ENCODE measurements around the gene RMRP. TPM values are rescaled to one million over a fixed set of nuclear protein-coding genes. Genes with fewer than 3 reads are reported as not detected.

RMRP gene
- total and polyA plus RNA-seq, 2 experiments from 2014 or later = 20,944 TPM; not detected in 1

- in situ Hi-C loops (cut with MboI) = no loop called here
- 97 to 100% methylated on average over 2 of the region's 2 CpGs for WGBS, 2 experiments (ENCODE audit: low coverage in 1 of 2, low lambda C conversion rate in 2 of 2, missing lambda C conversion rate in 2 of 2)
- peak overlapping the region; percentile 77; the same call in 1 of the 2 replicates for H3K27ac ChIP-seq
Measured at GRCh38 chr9:35653611-35654010, 4.2 kb downstream of the RMRP start.

GRCh38 chr9:35652829-35653209 is 5.0 kb downstream of the RMRP start:
- Histone ChIP-seq H3K79me2 (ENCODE audit: insufficient read depth) (no peaks in the 10 kb centered on the region), H3K27me3 (replicated peaks; ENCODE audit: insufficient read depth) (no peaks in the 10 kb centered on the region), H3K9me2 (ENCODE audit: insufficient read depth) (no peaks in the 10 kb centered on the region), H3F3A (ENCODE audit: insufficient read depth) (peaks cover 19% of the 10 kb centered on the region), H2AFZ (peak overlapping the region; percentile 27; the same call in 1 of the 2 replicates), H3K4me1 (ENCODE audit: insufficient read depth) (peaks cover 41% of the 10 kb centered on the region), H3K36me3 (ENCODE audit: low read depth) (no peaks in the 10 kb centered on the region), H3K4me3 (no peak overlapping the region), H3K4me2 (ENCODE audit: unreplicated experiment) (no peak overlapping the region), H3K9me3 (ENCODE audit: low read depth) (no peaks in the 10 kb centered on the region), H3K9ac (peak overlapping the region; percentile 63), H3K27ac (peak overlapping the region; percentile 77), H4K20me1 (ENCODE audit: insufficient read depth) (no peaks in the 10 kb centered on the region)
- in situ Hi-C loops (cut with MboI) = no loop called here
- TF ChIP-seq EZH2phosphoT487 (IDR thresholded peaks at IDR 0.05; ENCODE audit: insufficient read depth, low read depth) (no peak), EZH2 (IDR thresholded peaks at IDR 0.05; ENCODE audit: insufficient read depth, poor library complexity, severe bottlenecking) (no peak)
- DNase-seq = peak; percentile 57
- WGBS, 2 experiments (ENCODE audit: low coverage in 1 of 2, low lambda C conversion rate in 2 of 2, missing lambda C conversion rate in 2 of 2) = 46 to 49% methylated on average over 8 of the region's 8 CpGs

More at GRCh38 chr9:35653611-35654010, 4.2 kb downstream of the RMRP start:
- Histone ChIP-seq H3K9me2 (ENCODE audit: insufficient read depth) (no peaks in the 10 kb centered on the region), H3F3A (ENCODE audit: insufficient read depth) (peaks cover 13% of the 10 kb centered on the region), H3K4me3 (no peak overlapping the region), H3K4me2 (ENCODE audit: unreplicated experiment) (no peak overlapping the region), H3K27me3 (replicated peaks; ENCODE audit: insufficient read depth) (no peaks in the 10 kb centered on the region), H3K36me3 (ENCODE audit: low read depth) (no peaks in the 10 kb centered on the region), H3K9ac (no peak overlapping the region), H3K9me3 (ENCODE audit: low read depth) (no peaks in the 10 kb centered on the region), H2AFZ (no peak overlapping the region), H3K79me2 (ENCODE audit: insufficient read depth) (no peaks in the 10 kb centered on the region), H4K20me1 (ENCODE audit: insufficient read depth) (no peaks in the 10 kb centered on the region), H3K4me1 (ENCODE audit: insufficient read depth) (peaks cover 36% of the 10 kb centered on the region)
- DNase-seq = no peak
- TF ChIP-seq EZH2 (IDR thresholded peaks at IDR 0.05; ENCODE audit: insufficient read depth, poor library complexity, severe bottlenecking) = no peak
- no peak for TF ChIP-seq EZH2phosphoT487 (IDR thresholded peaks at IDR 0.05; ENCODE audit: insufficient read depth, low read depth)

GRCh38 chr9:35651956-35652828 is 5.6 kb downstream of the RMRP start:
- Histone ChIP-seq H3K36me3 (ENCODE audit: low read depth) (no peaks in the 10 kb centered on the region), H3K27ac (peak overlapping the region; percentile 77), H3K9ac (peak overlapping the region; percentile 63), H3K4me1 (ENCODE audit: insufficient read depth) (peaks cover 40% of the 10 kb centered on the region), H3K4me3 (no peak overlapping the region), H3K4me2 (ENCODE audit: unreplicated experiment) (peak overlapping the region; percentile 1), H3K9me3 (ENCODE audit: low read depth) (no peaks in the 10 kb centered on the region), H3K27me3 (replicated peaks; ENCODE audit: insufficient read depth) (no peaks in the 10 kb centered on the region), H3K9me2 (ENCODE audit: insufficient read depth) (no peaks in the 10 kb centered on the region), H4K20me1 (ENCODE audit: insufficient read depth) (no peaks in the 10 kb centered on the region), H2AFZ (no peak overlapping the region), H3K79me2 (ENCODE audit: insufficient read depth) (no peaks in the 10 kb centered on the region), H3F3A (ENCODE audit: insufficient read depth) (peaks cover 22% of the 10 kb centered on the region)
- in situ Hi-C loops (cut with MboI) = no loop called here
- no peak for TF ChIP-seq EZH2 (IDR thresholded peaks at IDR 0.05; ENCODE audit: insufficient read depth, poor library complexity, severe bottlenecking)
- no peak for TF ChIP-seq EZH2phosphoT487 (IDR thresholded peaks at IDR 0.05; ENCODE audit: insufficient read depth, low read depth)
- 95 to 96% methylated on average over 7 of the region's 7 CpGs for WGBS, 2 experiments (ENCODE audit: low coverage in 1 of 2, low lambda C conversion rate in 2 of 2, missing lambda C conversion rate in 2 of 2)
- peak; percentile 84 for DNase-seq

- H3K36me3 ChIP-seq (ENCODE audit: low read depth) = no peaks in the 10 kb centered on the region
- in situ Hi-C loops (cut with MboI) = no loop called here
- H2AFZ ChIP-seq = peak within 1 kb of the TSS; percentile 89
- TF ChIP-seq EZH2phosphoT487 (IDR thresholded peaks at IDR 0.05; ENCODE audit: insufficient read depth, low read depth) = no peak
- peaks cover 42% of the 10 kb centered on the region for H3K4me1 ChIP-seq (ENCODE audit: insufficient read depth)
- H3K9me3 ChIP-seq (ENCODE audit: low read depth) = no peaks in the 10 kb centered on the region
- no peaks in the 10 kb centered on the region for H3K9me2 ChIP-seq (ENCODE audit: insufficient read depth)
- no peak for DNase-seq
- peaks cover 24% of the 10 kb centered on the region for H3F3A ChIP-seq (ENCODE audit: insufficient read depth)
- WGBS, 2 experiments (ENCODE audit: low coverage in 1 of 2, low lambda C conversion rate in 2 of 2, missing lambda C conversion rate in 2 of 2) = 71% methylated on average over 13 to 22 of the region's 22 CpGs
- no peaks in the 10 kb centered on the region for H4K20me1 ChIP-seq (ENCODE audit: insufficient read depth)
- no peaks in the 10 kb centered on the region for H3K27me3 ChIP-seq (replicated peaks; ENCODE audit: insufficient read depth)
- H3K9ac ChIP-seq = peak within 1 kb of the TSS; percentile 57
- 0 out of 2 replicates have a peak, but pooled peaks cover 2% of the 10 kb centered on the region for H3K79me2 ChIP-seq (ENCODE audit: insufficient read depth)
- 0 out of 2 replicates have a peak within 1 kb of the TSS, but pooled peaks have one; percentile 13 for H3K4me3 ChIP-seq
- H3K4me2 ChIP-seq (ENCODE audit: unreplicated experiment) = peak within 1 kb of the TSS; percentile 59
- peak within 1 kb of the TSS; percentile 48 for H3K27ac ChIP-seq
Measured at GRCh38 chr9:35650341-35651158, 7.3 kb downstream of the RMRP start, which contains the start of gene SIT1. SIT1 (minus strand) TSS chr9:35650931; CDS start chr9:35650853, 78 bp downstream.

Data from GM23248 (cell line).